ENCODE data around the gene RAB29.
"Not testable (repeated sequence)": the region's sequence is repeated elsewhere in the genome, so short reads cannot be mapped to it uniquely, and the experiment has no call there.

Gene RAB29

GRCh38 chr1:205733438-205734175 lies 41.7 kb downstream of the RAB29 start:
- DNase-seq (ENCODE audit: extremely low spot score, insufficient read length, low read depth) (no peak), FAIRE-seq (no peak)

DNA sequence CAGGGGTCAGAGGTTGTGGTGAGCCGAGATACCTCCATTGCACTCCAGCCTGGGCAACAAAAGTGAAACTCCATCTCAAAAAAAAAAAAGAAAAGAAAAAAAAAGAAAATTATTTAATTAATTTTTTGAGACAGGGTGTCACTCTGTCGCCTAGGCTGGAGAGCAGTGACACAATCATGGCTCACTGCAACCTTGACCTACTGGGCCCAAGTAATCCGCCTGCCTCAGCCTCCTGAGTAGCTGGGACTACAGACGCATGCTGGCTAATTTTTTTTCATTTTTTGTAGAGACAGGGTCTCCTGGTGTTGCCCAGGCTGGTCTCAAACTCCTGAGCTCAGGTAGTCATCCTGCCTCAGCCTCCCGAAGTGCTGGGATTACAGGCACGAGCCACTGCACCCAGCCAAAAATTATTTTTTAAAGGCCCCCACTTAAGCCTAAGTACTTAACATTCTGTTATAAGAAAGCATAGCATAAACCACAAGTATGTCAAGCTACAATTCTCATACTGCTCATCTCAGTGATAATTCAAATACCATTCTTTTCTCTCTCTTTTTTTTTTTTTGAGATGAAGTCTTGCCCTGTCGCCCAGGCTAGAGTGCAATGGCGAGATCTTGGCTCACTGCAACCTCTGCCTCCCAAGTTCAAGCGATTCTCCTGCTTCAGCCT lies 45.2 kb downstream of the RAB29 start:
- FAIRE-seq, result no peak
- DNase-seq (ENCODE audit: extremely low spot score, insufficient read length, low read depth), result no peak

- DNase-seq (ENCODE audit: extremely low spot score, insufficient read length, low read depth) (no peak), FAIRE-seq (no peak)
Observed at GRCh38 chr1:205726619-205727125, 48.6 kb downstream of the RAB29 start.

DNA sequence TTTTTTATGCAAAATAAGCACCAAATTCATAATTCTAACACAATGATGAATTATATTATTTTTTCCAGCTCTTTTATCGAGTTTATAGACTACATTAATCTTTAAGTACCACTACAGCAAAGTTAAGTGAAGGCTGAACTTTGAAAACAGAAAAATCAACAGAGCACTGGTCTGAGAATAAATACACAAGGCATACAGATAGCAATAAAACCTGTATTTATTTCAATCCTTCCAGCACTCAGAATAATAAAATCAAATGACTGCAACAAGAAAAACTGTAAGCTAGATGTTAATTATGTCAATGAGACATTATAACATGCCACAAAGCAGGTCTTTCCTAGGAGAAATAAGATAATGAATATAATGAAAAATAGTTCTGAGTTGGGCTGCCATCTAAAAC lies 49.8 kb downstream of the RAB29 start:
- no peak for FAIRE-seq
- no peak for DNase-seq (ENCODE audit: extremely low spot score, insufficient read length, low read depth)

GRCh38 chr1:205720740-205721139 lies 54.5 kb downstream of the RAB29 start:
- not testable (repeated sequence) for DNase-seq (ENCODE audit: extremely low spot score, insufficient read length, low read depth); FAIRE-seq

- no peak for FAIRE-seq
- DNase-seq (ENCODE audit: extremely low spot score, insufficient read length, low read depth), result no peak
Observed at GRCh38 chr1:205719762-205720161, 55.5 kb downstream of the RAB29 start.

DNA sequence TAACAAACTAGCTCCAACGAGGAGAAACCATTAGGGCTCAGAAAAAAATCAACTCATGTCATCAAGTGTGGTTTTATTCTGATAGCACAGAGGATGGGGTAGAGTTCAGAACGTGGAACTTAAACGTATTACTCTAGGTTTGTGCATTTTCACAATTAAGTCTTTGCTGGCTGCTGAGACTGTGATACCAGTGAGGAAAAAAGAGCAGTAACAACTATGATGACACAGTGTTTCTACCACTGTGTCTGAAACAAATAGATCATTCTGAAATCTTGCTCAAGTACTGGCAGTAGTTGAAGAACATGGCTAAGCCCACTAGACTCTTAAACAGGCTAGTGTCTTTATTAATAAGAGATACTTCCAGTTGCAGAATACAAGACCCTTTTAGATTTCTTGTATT lies 56.3 kb downstream of the RAB29 start:
- no peak for DNase-seq (ENCODE audit: extremely low spot score, insufficient read length, low read depth)
- FAIRE-seq, result no peak

All from GM18507 (cell line).